ENCODE data around the gene SH3BGRL3.

DNA sequence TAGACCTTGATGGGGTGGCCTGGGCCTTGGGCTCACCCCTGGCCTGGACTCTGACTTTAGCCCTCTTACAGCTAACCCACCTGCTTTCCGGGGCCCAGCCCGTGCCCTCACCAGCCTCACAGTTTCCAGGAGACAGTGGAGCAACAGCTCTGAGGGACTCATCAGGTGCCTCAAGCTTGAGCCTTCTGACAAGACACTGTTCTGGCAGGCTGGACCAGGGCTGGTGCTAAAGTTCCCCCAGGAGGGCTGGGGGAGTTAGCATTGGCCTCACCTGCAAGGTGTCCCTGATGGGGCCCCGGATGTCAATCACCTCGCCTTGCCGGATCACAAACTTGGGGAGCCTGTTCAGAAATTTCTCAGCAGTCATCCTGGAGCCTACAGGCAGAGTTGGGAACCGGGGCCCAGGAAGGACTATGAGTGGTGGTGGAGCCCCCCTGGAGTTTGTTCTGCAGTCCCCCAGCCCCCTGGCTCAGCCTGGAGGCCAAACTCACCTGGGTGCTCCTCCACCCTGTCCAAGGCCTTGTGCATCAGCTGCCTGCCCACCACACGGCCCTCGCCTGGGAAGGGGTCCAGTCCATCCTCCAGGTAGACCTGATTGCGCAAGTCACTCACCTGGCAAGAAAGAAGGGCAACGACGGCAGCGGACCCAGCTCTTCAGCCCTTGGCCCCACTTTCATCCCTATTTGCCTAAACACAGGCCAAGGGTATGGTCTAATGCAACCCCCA, 4.1 kb downstream of the SH3BGRL3 start:
- TF ChIP-seq, protein P1, sequence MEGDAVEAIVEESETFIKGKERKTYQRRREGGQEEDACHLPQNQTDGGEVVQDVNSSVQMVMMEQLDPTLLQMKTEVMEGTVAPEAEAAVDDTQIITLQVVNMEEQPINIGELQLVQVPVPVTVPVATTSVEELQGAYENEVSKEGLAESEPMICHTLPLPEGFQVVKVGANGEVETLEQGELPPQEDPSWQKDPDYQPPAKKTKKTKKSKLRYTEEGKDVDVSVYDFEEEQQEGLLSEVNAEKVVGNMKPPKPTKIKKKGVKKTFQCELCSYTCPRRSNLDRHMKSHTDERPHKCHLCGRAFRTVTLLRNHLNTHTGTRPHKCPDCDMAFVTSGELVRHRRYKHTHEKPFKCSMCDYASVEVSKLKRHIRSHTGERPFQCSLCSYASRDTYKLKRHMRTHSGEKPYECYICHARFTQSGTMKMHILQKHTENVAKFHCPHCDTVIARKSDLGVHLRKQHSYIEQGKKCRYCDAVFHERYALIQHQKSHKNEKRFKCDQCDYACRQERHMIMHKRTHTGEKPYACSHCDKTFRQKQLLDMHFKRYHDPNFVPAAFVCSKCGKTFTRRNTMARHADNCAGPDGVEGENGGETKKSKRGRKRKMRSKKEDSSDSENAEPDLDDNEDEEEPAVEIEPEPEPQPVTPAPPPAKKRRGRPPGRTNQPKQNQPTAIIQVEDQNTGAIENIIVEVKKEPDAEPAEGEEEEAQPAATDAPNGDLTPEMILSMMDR (conservative IDR thresholded peaks at IDR 0.05; ENCODE audit: low read depth in 2 of 2), result no peak
- TF ChIP-seq EZH2 (IDR thresholded peaks at IDR 0.05; ENCODE audit: low read depth, unreplicated experiment), result no peak
- TF ChIP-seq POLR2AphosphoS5 (IDR thresholded peaks at IDR 0.05; ENCODE audit: low read depth), result no peak
- no peak for TF ChIP-seq EZH2phosphoT487 (IDR thresholded peaks at IDR 0.05; ENCODE audit: unreplicated experiment)
- TF ChIP-seq, protein P2, sequence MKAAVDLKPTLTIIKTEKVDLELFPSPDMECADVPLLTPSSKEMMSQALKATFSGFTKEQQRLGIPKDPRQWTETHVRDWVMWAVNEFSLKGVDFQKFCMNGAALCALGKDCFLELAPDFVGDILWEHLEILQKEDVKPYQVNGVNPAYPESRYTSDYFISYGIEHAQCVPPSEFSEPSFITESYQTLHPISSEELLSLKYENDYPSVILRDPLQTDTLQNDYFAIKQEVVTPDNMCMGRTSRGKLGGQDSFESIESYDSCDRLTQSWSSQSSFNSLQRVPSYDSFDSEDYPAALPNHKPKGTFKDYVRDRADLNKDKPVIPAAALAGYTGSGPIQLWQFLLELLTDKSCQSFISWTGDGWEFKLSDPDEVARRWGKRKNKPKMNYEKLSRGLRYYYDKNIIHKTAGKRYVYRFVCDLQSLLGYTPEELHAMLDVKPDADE (IDR thresholded peaks at IDR 0.05), result no peak
- no peak for TF ChIP-seq REST (IDR thresholded peaks at IDR 0.05; ENCODE audit: unreplicated experiment)
- no peak for TF ChIP-seq ZNF462 (CRISPR knock-in tag; IDR thresholded peaks at IDR 0.05)
- no peak for TF ChIP-seq ZNF114 (CRISPR knock-in tag; IDR thresholded peaks at IDR 0.05)
- no peak for TF ChIP-seq NANOG (IDR thresholded peaks at IDR 0.05; ENCODE audit: borderline replicate concordance)
- no peak for TF ChIP-seq JUNB (IDR thresholded peaks at IDR 0.05; ENCODE audit: unreplicated experiment)
- TF ChIP-seq CREB1 (CRISPR knock-in tag; IDR thresholded peaks at IDR 0.05; ENCODE audit: low read depth), result no peak
- TF ChIP-seq STAT1 (IDR thresholded peaks at IDR 0.05; ENCODE audit: unreplicated experiment), result no peak
- no peak for TF ChIP-seq ZNF331 (CRISPR knock-in tag; IDR thresholded peaks at IDR 0.05; ENCODE audit: low read depth)

Data from GM23338 (cell line).